Peyer's patch (tissue), 4 donors: Measurements from ENCODE around the gene GBP6.

Experiments
- POLR2A ChIP-seq, 2 donors: fragments of 450-650 bp; IDR thresholded peaks; one replicate each; pipeline ENCODE4 v1.5.1; 2017; ENCODE audit warnings: antibody characterized with exemption in 2 of 2, mild to moderate bottlenecking in 2 of 2, moderate library complexity in 2 of 2
- TF ChIP-seq, protein P1 (sequence below), 6 experiments: fragments of 450-650 bp in 4 of 6; fragments of 200-600 bp in 2 of 6; sonication (generic) in 1 of 6; IDR thresholded peaks; one replicate each; pipeline ENCODE4 v1.5.1; 2017 to 2019; ENCODE audit warnings: antibody characterized with exemption in 6 of 6, mild to moderate bottlenecking in 3 of 6, moderate library complexity in 1 of 6

DNA sequence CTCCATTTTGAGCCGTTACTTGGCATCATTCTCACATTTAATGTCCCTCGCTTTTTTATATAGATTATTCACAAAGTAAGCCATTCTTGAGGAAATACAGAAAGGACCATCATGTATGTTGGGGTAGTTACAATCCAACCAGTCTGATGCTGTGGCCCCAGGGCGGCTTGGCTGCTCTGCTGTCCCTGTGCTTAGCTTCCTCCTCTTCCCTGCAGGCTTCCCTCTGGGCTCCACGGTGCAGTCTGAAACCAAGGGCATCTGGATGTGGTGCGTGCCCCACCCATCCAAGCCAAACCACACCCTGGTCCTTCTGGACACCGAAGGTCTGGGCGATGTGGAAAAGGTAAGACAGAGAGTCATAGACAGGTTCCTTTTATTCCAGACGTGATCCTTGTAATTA is 5.5 kb downstream of the GBP6 start:
- TF ChIP-seq, protein P1, sequence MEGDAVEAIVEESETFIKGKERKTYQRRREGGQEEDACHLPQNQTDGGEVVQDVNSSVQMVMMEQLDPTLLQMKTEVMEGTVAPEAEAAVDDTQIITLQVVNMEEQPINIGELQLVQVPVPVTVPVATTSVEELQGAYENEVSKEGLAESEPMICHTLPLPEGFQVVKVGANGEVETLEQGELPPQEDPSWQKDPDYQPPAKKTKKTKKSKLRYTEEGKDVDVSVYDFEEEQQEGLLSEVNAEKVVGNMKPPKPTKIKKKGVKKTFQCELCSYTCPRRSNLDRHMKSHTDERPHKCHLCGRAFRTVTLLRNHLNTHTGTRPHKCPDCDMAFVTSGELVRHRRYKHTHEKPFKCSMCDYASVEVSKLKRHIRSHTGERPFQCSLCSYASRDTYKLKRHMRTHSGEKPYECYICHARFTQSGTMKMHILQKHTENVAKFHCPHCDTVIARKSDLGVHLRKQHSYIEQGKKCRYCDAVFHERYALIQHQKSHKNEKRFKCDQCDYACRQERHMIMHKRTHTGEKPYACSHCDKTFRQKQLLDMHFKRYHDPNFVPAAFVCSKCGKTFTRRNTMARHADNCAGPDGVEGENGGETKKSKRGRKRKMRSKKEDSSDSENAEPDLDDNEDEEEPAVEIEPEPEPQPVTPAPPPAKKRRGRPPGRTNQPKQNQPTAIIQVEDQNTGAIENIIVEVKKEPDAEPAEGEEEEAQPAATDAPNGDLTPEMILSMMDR (IDR thresholded peaks at IDR 0.05) = no peak
- no peak for TF ChIP-seq POLR2A (IDR thresholded peaks at IDR 0.05)
